HG02981 (cell line): ENCODE data around the gene NEAT1.

Experiments used
- ATAC-seq: cut with Tn5 transposase; IDR thresholded peaks from one replicate; pipeline ENCODE4 v1.9.1; 2021; ENCODE audit warnings: mild to moderate bottlenecking, moderate library complexity; ENCODE audit not compliant: unreplicated experiment

The NEAT1 gene

DNA sequence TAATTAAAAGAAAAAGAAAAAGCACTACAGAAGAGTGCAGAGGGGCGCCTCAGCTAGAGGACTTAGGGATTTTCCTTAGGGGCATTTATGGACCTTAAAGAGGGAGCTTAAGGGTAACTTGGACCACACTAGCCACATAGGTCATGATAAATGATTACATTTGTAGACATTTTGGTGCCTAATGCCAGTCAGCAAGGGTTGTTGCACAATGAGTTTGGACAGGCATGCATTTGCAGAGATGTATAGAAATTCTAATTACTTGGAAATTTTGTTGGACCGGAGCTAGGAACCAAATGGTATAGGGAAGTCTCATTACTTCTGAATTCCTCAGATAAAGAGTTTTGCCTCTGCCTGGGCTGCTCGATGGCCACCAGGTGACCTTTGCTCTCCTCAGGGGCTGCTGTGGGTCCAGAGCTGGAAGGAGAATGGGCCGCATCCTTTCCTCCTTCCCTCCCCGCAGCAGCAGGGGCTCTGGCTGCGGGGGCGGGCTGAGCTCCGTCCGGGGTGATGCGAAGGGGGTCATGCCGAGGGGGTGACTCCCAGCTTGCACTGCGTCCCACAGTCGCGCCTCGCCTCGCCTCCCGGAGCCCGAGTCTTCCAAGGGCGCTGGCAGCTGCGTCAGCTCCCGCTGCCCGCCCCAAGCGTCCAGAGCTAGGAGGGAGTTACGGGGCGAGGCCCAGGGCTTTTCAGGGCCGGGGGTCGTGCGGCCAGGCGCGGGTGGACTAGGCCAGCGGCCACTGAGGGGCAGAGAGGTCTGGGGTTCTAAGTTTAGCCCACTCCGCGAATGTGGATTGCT, 56.0 kb downstream of the NEAT1 start:
- no peak for ATAC-seq

DNA sequence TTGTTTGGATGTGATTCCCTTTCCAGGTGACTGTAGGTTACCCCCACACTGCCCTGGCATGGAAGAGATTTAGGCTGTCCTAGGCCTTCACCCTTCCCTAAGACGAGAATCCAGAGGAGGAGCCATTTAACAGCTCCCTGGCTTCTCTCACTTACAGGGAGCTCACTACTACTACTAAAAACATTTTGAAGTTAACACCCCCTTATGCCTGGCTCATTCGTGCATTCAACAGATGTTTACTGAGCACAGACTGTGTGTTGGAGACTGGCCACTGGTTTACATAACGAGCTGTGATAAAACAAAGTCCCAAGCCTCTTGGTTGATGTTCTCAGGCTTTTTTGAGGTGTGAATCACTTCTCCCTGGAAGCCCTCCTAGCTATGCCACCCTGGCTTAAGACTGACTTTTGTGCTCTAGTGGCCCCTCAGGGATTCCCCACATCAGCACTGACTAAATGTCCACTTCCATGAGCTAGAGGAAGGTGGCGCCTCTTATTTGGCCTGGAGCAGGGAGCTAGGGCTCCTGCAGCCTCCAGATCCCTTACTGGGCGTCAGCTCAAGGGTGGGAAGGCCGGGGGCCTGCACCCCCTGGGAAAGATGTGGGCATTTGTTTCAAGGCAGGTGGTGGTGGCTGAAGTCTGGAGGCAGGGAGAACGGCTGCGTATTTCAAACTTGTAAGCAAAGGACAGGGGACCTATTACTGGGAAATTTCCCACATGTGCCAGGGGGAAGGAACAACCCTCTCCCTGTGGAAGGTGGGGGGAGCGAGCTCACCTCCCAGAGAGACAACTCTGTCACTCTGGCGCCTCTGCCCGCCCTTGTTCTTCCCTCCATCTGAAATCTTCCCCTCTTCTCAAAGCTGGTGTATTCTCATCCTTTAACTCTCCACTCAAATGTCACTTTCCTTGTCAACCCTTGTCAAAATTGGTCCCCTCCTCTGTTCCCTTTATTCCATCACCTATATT, 56.9 kb downstream of the NEAT1 start:
- ATAC-seq, result no peak

DNA sequence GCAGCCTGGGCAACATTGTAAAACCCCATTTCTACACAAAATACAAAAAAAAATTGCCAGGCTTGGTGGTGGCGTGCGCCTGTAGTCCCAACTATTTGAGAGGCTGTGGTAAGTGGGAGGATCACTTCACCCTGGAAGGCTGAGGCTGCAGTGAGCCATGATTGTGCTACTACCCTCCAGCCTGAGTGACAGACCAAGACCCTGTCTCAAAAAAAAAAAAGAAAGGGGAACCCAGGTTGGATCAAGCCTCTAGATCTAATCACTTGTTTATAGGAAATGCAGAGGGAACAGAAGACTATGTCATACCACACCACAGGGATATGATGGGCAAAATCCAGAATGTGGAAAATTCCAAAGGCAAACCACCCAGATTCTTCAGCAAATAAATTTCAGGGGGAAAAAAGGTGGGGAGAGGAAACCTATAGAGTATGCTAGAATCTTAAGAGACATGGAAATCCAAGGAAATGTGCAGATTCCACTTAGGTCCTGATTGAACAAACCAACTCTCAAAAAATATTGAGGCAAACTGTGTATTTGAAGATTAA, 59.8 kb downstream of the NEAT1 start:
- ATAC-seq, result no peak

DNA sequence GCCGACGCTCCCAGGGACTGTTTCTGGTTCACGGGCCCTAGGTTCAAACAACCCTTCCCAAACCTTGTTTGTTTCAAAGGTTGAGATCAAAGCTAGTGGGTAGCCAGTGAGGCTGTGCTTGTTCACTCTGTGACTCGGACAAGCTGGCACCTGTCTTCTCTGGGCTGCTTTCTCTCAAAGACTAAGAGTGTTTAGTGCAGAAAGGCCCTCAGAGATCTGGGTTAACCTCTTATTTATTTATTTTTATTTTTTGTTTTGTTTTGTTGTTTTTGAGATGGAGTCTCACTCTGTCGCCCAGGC, 63.3 kb downstream of the NEAT1 start:
- ATAC-seq, result no peak

DNA sequence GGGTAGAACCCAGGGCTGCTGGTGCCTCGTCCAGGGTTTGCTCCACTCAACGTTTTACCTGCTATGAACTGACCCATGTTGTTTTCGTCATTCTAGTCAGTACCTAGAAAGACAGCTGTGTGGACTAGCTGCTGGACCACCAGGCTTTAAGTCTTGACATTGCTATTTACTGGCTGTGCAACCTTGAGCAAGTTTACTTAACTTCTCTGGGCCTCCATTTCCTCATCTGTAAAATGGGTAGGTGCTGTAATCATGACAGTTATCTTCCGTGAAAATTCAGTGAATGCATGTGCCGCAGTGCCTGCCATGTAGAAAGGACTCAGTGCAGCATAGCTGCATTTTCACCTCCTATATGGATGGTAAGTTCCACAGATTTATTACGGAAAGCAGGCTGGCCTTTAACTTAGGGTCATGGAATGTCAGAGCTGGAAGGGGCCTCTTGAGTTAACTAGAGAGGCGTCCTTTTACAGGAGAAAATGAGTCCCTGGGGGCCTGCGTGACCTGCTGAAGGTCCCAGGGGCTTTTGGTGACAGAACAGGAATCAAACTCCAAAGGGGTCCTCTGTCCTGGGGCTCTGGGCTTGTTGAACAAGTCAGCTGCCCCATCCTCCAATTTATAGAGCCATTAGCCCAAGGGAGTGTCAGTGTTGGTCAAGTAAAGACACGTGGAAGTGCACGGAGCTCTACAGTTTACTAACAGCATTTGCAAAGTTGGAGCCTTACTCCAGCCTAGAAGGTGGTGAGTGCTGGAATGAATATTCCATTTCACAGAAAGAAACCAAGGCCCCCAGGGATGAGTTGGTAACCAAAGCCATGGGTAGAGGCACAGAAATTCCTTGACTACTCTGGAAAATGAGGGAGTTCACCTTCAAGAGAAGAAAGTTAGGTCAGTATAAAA, 64.2 kb downstream of the NEAT1 start:
- ATAC-seq, result no peak

DNA sequence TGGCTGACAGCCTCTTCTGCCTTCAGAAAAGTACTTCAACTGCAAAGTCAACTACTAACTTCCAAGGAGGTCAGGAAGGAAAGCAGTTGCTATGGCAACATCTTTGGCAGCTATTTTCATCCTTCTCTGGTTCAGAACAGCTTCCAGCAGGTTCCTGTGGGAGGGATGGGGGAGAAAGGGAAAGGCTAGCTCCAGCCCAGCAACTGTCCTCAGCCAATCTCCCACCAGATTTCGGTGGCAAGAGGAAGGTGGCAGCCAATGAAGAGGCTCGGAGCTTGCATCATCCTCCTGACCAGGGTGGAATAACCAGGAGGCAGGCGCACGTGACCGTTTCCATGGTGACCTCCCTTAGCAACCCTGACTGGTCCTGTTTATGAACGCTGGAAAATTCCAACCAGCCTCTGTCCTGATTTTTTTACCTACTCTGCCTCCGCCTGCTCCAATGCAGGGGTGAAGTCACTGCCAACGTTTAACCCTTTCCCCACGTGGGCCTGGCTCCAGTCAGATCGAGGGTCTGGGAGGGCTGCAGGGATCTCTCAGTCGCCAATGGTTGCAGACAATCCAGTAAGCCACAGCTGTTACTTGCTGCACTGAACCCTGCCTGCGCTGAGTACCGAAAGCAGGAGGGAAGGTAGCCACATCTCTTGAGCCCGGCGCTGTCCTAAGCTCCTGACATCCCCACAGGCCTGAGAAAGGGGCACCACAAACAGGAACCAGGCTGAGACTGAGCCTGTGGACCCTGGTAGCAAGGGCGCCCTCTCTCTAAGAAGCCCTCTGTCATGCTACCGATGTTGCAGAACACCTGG, 65.1 kb downstream of the NEAT1 start:
- ATAC-seq, result no peak

DNA sequence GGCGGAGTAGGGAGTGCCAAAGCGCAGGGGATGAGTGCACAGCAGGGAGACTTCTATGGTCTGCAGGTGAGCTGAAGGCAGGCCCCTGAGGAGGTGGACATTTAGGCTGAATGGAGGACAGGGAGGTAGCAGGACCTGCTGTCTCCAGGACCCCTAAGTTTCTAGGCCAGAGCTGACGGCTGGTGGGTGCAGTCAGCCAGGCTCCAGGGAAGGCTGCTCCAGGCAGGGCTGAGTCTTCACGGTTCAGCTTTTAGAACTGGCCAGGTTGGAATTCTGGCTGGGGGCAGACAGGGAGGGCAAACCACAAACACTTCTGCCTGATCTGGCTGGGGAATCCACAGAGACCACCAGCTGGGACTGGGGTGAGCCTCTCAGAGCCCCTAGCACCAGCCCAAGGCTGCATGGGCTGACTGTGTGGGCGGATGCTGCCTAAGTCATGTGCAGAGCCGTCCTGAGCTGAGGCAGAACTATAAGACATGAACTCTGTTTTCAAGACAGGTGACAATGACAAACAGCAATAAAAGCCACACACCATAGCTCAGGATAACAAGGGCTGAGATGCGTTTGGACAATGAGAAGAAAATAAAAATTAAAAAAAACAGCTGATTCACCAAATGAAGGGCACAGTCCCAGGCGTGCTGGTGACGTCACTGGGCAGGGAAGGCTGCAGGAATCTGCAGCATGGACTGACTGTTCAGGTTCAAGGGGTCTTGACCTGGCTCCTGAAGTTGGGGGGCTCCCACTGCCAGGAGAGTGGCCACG, 65.9 kb downstream of the NEAT1 start:
- no peak for ATAC-seq

DNA sequence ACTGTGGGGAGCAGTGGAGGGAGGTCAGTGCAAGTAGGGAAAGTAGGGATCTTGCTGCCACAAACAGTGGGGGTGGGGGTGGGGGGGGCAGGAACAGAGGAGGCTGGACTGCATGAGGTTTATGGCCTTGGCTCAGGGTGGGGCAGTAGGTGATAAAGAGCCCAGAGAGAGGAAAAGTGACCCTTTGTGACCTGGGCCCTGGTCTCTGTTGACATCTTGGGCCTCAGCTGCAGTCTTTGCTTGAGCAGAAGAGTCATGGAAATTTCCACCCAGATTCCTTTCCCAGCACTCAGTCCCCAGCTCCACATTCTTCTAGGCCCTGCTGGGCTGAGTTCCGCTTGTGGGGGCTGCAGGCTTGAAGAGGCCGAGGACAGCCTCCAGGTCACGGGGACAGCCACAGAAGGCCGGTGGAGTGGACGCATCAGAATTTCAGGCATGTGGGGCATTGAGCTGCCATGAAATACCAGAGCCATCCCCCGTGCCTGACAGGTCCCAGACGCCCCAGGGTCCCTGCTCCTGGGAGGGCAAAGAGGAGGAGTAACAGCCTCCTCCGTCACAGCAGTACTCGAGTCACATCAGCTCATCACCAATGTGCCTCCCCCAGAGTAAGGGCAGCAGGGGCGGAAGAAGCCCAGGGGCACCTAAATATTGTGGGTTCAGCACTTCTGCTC, 66.6 kb downstream of the NEAT1 start:
- no peak for ATAC-seq

DNA sequence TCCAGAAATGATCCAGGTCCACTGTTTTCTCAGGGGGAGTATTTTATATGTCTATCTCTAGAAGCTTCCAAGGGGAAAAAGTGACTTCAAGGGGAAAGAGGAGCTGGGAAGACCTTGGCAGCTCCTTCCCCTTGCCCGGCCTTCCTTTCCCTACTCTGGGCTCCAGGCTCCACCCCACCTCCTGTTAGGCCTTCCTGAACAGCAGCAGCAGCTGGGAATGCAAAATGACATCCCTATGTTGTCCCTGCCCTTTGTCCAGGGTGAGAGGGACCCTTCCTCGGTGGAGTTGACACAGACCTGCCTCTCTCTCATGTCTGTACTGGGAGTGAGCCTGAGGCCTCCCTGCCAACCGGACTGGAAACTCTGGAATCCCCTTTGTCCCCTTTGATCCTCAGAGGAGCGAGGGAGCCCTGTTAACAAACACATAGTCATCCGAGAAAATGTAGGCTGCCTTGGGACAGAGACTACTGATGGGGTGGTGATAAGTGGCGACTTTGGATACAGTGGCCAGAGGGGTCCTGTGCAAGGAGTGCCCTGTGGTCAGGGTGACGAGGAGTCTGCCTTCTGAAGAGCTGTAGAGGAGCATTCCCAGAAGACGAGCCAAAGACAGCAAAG, 67.2 kb downstream of the NEAT1 start:
- ATAC-seq, result no peak

DNA sequence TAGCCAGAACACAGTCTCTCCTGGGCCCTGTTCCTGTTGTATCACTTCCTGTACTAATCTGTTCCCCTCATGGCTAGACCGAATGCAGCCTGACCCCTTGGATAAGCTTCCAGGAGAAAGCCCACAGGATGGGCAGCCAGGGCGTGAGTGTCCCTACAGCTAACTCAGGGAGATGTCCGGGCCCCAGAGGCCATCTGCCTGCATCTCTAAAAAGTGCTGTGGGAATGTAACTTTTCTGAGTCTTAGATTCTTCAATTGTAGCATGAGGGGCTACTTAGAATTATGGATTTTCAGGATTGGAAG, 68.5 kb downstream of the NEAT1 start:
- no peak for ATAC-seq

DNA sequence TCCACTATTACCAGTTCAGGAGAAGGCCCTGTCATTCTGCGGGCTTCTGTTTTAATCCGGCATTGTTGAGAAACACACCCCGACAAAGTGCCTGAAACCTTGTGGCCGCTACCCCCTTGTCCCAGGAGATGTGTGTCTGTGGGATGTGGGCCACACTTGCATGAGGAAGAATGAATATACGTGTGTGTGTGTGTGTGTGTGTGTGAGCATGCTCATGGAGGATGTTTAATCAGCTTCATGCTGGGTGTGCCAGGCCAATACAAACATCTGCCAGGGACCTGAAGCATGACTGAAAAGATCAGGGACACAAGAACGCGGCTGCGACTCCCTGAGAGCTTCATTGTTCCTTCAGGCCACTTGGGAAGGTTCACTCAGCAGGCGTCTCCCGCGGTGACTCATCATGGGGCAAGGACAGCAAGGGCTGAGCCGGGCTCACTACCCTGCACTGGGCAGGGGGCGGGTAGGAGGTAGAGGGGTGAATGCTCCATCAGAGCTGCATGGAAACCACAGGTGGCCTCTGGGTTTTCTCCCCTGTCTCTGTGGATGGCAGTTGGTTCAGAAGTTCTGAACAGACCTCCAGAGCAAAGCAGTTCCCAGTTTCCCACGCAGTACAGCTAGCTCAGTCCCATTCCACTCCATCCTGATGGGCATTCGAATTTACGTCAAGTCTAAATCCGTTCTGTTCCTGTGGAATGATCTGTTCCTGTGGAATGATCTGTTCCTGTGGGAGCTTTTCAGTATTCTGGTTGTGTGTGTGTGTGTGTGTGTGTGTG, 69.2 kb downstream of the NEAT1 start:
- ATAC-seq, result no peak

DNA sequence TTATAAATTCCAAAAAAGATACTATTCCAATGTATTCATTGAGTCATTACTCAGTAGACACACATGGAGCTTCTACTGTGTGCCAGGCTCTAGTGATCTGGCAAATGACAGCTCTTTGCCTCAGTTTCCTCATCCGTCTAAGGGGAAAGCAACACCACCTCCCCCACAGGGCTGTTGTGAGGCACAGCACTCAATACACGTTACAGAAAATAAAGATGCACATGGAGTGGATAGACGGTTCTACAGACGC, 69.7 kb downstream of the NEAT1 start:
- no peak for ATAC-seq

DNA sequence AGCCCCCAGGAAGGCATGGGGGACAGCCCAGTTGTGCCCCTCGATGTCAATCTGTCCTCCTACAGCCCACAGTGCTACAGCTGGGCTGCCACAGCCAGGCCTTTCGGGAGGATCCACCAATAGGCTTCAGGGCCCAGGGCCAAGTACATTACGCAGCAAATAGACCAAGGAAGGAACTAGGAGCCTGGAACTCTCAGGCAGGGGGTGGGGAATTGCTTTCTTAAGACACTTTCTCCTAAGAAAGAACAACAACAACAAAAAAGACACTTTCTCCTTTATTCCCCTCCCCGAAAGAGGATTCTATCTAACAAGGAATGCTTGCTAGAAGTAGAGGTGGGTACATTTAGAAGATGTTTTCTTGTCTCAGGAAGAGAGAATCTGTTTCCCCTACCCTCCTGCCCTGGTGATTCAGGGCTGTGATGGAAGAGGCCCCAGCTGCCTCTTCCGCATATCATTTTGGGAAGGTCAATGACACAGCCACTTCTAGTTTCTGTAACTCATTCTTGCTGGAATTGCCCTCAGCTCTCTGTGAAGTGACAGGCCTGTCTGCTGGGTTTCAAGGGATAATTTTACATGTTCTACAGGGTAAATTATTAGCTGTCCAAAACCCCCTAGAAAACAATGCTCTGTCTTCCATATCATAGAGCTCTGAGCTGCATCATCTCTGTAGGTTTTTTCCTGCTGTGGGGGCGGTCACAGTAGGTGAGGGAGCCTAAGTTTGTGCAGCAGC, 70.2 kb downstream of the NEAT1 start:
- no peak for ATAC-seq

DNA sequence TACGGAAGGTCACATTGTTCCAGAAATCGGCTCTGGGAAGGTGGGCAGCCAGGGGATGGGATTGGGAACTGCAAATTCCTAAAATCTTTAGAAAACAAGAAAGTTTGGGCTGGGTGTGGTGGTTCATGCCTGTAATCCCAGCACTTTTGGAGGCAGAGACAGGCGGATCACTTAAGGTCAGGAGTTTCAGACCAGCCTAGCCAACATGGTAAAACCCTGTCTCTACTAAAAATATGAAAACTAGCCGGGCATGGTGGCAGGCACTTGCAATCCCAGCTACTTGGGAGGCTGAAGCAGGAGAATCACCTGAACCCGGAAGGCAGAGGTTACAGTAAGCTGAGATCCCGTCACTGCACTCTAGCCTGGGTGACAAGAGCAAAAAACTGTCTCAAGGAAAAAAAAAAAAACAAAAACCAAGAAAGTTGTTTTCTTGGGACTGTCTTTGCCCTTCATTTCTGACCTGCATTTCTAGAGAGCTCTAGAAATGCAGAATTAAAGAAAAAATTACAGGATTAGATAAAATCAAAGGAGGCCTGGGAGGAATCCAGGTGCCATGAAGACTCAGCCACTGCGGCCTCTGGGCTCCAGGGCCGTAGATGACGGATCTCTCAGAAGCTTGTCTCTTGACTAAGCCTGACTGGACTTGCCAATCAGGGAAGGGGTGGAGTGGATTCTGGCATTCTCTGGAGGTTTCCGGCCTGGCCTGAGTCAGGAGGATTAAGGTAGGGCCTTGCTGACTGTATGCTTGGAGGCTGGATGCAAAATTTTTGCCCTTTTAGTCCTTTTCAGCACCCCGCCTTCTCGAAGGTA, 71.0 kb downstream of the NEAT1 start:
- ATAC-seq, result no peak
